GM18520 (cell line): ENCODE results near the gene RLN3.

ENCODE experiments used
- ATAC-seq: cut with Tn5 transposase; IDR thresholded peaks from one replicate; pipeline ENCODE4 v1.9.1; 2021; ENCODE audit not compliant: unreplicated experiment

Gene RLN3

GRCh38 chr19:14053032-14053431, 25.1 kb downstream of the RLN3 start:
- no peak for ATAC-seq

- no peak for ATAC-seq
These were observed 25.6 kb downstream of the RLN3 start for GRCh38 chr19:14053500-14053899.

GRCh38 chr19:14054099-14054498, 26.2 kb downstream of the RLN3 start:
- ATAC-seq: no peak

- no peak for ATAC-seq
These were observed 26.8 kb downstream of the RLN3 start for GRCh38 chr19:14054721-14055120.

GRCh38 chr19:14055396-14055795, 27.4 kb downstream of the RLN3 start:
- ATAC-seq: no peak

- ATAC-seq: no peak
These were observed 28.2 kb downstream of the RLN3 start for GRCh38 chr19:14056069-14056666.

- ATAC-seq: no peak
These were observed 28.9 kb downstream of the RLN3 start for GRCh38 chr19:14056741-14057356.

- no peak for ATAC-seq
These were observed 30.5 kb downstream of the RLN3 start for GRCh38 chr19:14058182-14059092.

- no peak for ATAC-seq
These were observed 31.1 kb downstream of the RLN3 start for GRCh38 chr19:14059093-14059480.

- no peak for ATAC-seq
These were observed 31.8 kb downstream of the RLN3 start for GRCh38 chr19:14059652-14060155.

- ATAC-seq: no peak
These were observed 33.3 kb downstream of the RLN3 start for GRCh38 chr19:14061081-14061749.

- no peak for ATAC-seq
These were observed 34.0 kb downstream of the RLN3 start, which contains the start of gene PALM3 for GRCh38 chr19:14061751-14062557. Gene PALM3 (minus strand): TSS chr19:14062076. CDS start chr19:14061980, 96 bp downstream.

GRCh38 chr19:14062558-14062855, 34.6 kb downstream of the RLN3 start:
- ATAC-seq: no peak

GRCh38 chr19:14063105-14063504, 35.2 kb downstream of the RLN3 start:
- no peak for ATAC-seq

- ATAC-seq: no peak
These were observed 38.2 kb downstream of the RLN3 start for GRCh38 chr19:14066134-14066533.

- no peak for ATAC-seq
These were observed 42.5 kb downstream of the RLN3 start for GRCh38 chr19:14070268-14071050.

GRCh38 chr19:14072535-14073260, 44.8 kb downstream of the RLN3 start, which contains the start of gene MISP3:
Gene MISP3 (plus strand): TSS chr19:14072786. CDS start chr19:14073310, 524 bp downstream.
- ATAC-seq: no peak

- peak; percentile 39 for ATAC-seq
These were observed 45.4 kb downstream of the RLN3 start for GRCh38 chr19:14073261-14073924.
